Measurements from ENCODE around the gene NLRC3.
"Not testable (repeated sequence)": the region's sequence is repeated elsewhere in the genome, so short reads cannot be mapped to it uniquely, and the experiment has no call there.

The NLRC3 gene

DNA sequence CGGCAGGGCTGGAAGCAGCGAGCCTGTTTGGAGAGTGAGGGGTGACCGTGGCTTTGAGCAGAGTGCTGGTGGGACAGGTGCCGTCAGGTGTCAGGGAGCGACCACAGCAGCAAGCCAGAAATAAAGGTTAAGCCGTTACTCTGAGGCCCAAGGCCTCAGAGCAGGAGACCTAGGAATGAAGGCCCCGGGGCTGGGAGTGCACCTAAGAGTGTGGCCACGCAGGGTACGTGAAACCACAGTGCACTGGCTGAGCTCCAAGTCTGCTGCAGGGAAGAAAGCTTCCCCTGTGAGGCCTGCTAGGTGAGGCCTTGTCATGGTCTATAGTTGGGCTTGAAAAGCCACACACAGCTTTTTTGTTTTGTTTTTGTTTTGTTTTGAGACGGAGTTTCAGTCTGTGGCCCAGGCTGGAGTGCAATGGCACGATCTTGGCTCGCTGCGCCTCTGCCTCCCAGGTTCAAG, 67.7 kb downstream of the NLRC3 start:
- DNase-seq (ENCODE audit: insufficient read length, low spot score) = no peak
- TF ChIP-seq, protein P1, sequence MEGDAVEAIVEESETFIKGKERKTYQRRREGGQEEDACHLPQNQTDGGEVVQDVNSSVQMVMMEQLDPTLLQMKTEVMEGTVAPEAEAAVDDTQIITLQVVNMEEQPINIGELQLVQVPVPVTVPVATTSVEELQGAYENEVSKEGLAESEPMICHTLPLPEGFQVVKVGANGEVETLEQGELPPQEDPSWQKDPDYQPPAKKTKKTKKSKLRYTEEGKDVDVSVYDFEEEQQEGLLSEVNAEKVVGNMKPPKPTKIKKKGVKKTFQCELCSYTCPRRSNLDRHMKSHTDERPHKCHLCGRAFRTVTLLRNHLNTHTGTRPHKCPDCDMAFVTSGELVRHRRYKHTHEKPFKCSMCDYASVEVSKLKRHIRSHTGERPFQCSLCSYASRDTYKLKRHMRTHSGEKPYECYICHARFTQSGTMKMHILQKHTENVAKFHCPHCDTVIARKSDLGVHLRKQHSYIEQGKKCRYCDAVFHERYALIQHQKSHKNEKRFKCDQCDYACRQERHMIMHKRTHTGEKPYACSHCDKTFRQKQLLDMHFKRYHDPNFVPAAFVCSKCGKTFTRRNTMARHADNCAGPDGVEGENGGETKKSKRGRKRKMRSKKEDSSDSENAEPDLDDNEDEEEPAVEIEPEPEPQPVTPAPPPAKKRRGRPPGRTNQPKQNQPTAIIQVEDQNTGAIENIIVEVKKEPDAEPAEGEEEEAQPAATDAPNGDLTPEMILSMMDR (IDR thresholded peaks at IDR 0.05; ENCODE audit: insufficient read depth, missing control alignments) = no peak
- FAIRE-seq = no peak

DNA sequence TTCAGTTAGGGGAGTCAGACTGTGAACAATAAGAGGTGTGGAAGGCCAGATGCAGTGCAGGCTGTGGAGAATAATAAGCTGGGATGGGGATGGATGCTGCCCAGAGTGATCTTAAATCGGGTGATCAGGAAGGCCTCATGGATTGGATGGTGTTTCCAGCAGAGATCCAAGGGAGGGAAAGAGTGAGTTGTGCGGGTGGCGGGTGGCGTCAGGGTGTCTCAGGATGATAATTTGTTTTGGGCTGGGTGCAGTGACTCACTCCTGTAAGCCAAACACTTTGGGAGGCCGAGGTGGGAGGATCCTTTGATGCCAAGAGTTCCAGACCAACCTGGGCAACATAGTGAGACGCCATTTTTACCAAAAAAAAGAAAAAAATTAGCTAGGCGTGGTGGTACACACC, 68.5 kb downstream of the NLRC3 start:
- DNase-seq (ENCODE audit: insufficient read length, low spot score) (no peak), FAIRE-seq (no peak)
- TF ChIP-seq, protein P1 (IDR thresholded peaks at IDR 0.05; ENCODE audit: insufficient read depth, missing control alignments) = no peak

DNA sequence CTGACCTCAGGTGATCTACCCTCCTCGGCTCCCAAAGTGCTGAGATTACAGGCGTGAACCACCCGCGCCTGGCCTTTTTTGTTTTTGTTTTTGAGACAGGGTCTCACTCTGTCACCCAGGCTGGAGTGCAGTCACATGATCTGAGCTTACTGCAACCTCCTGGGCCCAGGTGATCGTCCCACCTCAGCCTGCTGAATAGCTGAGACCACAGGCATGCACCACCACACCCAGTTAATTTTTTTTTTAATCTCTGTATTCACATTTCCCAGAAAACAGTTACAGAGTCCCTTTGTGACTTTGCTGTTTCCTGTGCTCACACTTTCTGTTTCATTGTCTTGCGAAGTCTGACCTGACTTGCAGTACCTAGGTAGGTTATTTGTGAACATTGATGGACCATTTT, 73.7 kb downstream of the NLRC3 start:
- TF ChIP-seq, protein P1 (IDR thresholded peaks at IDR 0.05; ENCODE audit: insufficient read depth, missing control alignments) = no peak
- no peak for FAIRE-seq
- no peak for DNase-seq (ENCODE audit: insufficient read length, low spot score)

DNA sequence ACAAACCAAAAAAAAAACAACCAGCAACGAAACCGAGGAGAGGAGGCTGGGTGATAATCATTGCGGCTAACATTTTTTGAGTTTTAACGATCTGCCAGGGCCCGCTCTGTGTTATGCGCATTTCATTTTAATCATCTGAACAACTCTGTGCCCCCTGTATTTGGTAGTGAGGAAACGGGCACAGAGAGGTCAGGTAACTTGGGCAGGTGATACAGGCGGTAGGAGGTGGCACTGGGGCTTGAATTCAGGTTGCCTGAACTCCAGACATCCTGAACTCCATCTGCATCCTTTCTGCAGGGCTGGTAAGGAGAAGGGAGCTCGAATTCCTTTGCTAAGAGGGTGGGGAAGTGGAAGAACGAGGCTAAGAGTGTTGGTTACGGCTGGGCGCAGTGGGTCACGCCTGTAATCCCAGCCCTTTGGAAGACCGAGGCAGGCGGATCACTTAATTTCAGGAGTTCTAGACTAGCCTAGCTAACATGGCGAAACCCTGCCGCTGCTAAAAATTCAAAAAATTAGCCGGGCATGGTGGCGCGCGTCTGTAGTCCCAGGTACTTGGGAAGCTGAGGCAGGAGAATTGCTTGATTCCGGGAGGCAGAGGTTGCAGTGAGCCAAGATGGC, 75.3 kb downstream of the NLRC3 start:
- TF ChIP-seq, protein P1 (IDR thresholded peaks at IDR 0.05; ENCODE audit: insufficient read depth, missing control alignments) = no peak
- no peak for FAIRE-seq

DNA sequence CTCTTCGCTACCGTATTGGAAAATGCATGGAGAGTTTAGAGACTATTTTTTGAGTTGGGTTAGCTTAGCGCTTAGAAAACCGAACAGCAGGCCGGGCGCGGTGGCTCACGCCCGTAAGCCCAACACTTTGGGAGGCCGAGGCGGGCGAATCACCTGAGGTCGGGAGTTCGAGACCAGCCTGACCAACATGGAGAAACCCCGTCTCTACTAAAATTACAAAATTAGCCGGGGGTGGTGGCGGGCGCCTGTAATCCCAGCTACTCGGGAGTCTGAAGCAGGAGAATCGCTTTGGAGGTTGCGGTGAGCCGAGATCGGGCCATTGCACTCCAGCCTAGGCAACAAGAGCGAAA, 75.8 kb downstream of the NLRC3 start:
- FAIRE-seq; DNase-seq (ENCODE audit: insufficient read length, low spot score): not testable (repeated sequence)

More for the DNA sequence above, 75.3 kb downstream of the NLRC3 start:
- no peak for DNase-seq (ENCODE audit: insufficient read length, low spot score)

DNA sequence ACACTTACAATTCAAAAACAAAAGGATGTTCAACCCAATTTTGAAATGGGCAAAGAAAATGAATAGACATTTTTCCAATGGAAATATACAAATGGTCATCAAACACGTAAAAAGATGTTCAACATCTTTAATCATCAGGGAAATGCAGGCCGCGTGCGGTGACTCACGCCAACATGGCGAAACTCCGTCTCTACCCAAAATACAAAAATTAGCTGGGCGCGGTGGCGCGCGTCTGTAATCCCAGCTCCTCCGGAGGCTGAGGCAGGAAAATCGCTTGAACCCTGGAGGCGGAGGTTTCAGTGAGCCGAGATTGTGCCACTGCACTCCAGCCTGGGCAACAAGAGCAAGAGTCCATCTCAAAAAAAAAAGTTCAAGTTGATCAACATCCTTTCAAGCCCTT, 78.2 kb downstream of the NLRC3 start:
- DNase-seq (ENCODE audit: insufficient read length, low spot score) (no peak), FAIRE-seq (no peak)
- TF ChIP-seq, protein P1 (IDR thresholded peaks at IDR 0.05; ENCODE audit: insufficient read depth, missing control alignments) = no peak

DNA sequence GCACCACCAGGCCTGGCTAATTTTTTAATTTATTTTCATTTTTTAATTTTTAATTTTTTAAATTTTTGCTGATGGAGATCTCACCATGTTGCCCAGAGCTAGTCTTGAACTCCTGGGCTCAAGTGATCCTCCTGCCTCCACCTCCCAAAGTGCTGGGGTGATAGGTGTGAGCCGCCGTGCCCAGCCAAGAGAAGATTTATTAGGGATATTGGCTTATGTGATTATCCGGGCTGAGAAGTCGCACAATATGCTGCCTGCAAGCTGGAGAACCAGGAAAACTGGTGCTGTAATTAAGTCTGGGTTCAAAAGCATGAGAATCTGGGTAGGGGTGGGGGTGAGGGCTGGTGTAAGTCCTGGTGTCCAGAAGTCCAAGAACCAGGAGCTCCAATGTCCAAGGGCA, 79.4 kb downstream of the NLRC3 start:
- FAIRE-seq (peak; percentile 48), DNase-seq (ENCODE audit: insufficient read length, low spot score) (no peak)
- TF ChIP-seq, protein P1 (IDR thresholded peaks at IDR 0.05; ENCODE audit: insufficient read depth, missing control alignments) = no peak

DNA sequence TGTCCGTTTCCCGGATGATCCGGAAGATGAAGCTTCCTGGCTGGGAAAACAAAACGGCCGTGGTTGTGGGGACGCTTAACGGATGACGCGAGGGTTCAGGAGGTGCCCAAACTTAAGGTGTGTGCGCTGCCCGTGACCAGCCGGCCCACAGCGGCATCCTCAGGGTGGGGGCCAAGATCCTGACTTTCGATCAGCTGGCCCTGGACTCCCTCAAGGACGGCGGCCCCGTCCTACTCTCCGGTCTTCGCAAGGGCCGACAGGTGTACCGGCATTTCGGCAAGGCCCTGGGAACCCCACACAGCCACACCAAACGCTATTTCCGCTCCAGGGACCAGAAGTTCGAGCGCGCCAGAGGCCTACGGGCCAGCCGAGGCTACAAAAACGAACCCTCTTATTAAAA, 80.8 kb downstream of the NLRC3 start:
- FAIRE-seq = no peak
- no peak for DNase-seq (ENCODE audit: insufficient read length, low spot score)
- TF ChIP-seq, protein P1 (IDR thresholded peaks at IDR 0.05; ENCODE audit: insufficient read depth, missing control alignments) = no peak

All from D721Med (cell line).